H9 (cell line): ENCODE results near the gene NUDT14. TPM values are rescaled to one million over a fixed set of nuclear protein-coding genes. Genes with fewer than 3 reads are reported as not detected.

ENCODE experiments used
- DNase-seq: peaks from one replicate; pipeline ENCODE4 v3.0.0-alpha.2; 2017
- H2AFZ ChIP-seq: one replicate; pipeline ENCODE4 v1.6.1; 2013; ENCODE audit warnings: mild to moderate bottlenecking, low read length, control low read depth, moderate library complexity
- H2AK5ac ChIP-seq: 2 replicates; pipeline ENCODE4 v1.6.1; 2013; ENCODE audit warnings: low read length, control low read depth, mixed read lengths; ENCODE audit not compliant: insufficient read length
- H2BK120ac ChIP-seq: one replicate; pipeline ENCODE4 v1.6.1; 2013; ENCODE audit warnings: low read depth, mild to moderate bottlenecking, low read length, control low read depth, inconsistent platforms; ENCODE audit not compliant: poor library complexity, severe bottlenecking
- H2BK12ac ChIP-seq: 2 replicates; pipeline ENCODE4 v1.6.1; 2013; ENCODE audit warnings: low read length, control low read depth, mixed read lengths, low read depth; ENCODE audit not compliant: insufficient read length
- H2BK15ac ChIP-seq: 2 replicates; pipeline ENCODE4 v1.6.1; 2013; ENCODE audit warnings: low read depth, low read length, control low read depth
- H2BK20ac ChIP-seq: one replicate; pipeline ENCODE4 v1.6.1; 2013; ENCODE audit warnings: low read depth, mild to moderate bottlenecking, low read length, control low read depth, inconsistent platforms; ENCODE audit not compliant: poor library complexity, severe bottlenecking
- H2BK5ac ChIP-seq: 2 replicates; pipeline ENCODE4 v1.6.1; 2013; ENCODE audit warnings: low read length, control low read depth, mixed read lengths; ENCODE audit not compliant: insufficient read length
- H3K14ac ChIP-seq: 2 replicates; pipeline ENCODE4 v1.6.1; 2013; ENCODE audit warnings: low read length, control low read depth; ENCODE audit not compliant: insufficient read depth
- H3K18ac ChIP-seq: 2 replicates; pipeline ENCODE4 v1.6.1; 2013; ENCODE audit warnings: low read depth, mild to moderate bottlenecking, mixed read lengths, low read length, control low read depth; ENCODE audit not compliant: insufficient read length
- H3K23ac ChIP-seq: 2 replicates; pipeline ENCODE4 v1.6.1; 2013; ENCODE audit warnings: low read length, control low read depth, mixed read lengths, low read depth; ENCODE audit not compliant: insufficient read length
- H3K23me2 ChIP-seq: 2 replicates; pipeline ENCODE4 v1.6.1; 2013; ENCODE audit warnings: low read depth, mild to moderate bottlenecking, mixed read lengths, low read length, control low read depth; ENCODE audit not compliant: insufficient read length, poor library complexity, severe bottlenecking
- H3K27ac ChIP-seq: 2 replicates; pipeline ENCODE4 v1.5.1; 2013; ENCODE audit warnings: low read length, control low read depth, mixed read lengths, low read depth; ENCODE audit not compliant: insufficient read length
- H3K27me3 ChIP-seq: 2 replicates; pipeline ENCODE4 v1.6.1; 2013; ENCODE audit warnings: low read length, control low read depth, inconsistent platforms; ENCODE audit not compliant: insufficient read depth
- H3K4ac ChIP-seq: 2 replicates; pipeline ENCODE4 v1.6.1; 2013; ENCODE audit warnings: low read depth, mild to moderate bottlenecking, control low read depth, inconsistent platforms, low read length, moderate library complexity
- H3K4me1 ChIP-seq: 2 replicates; pipeline ENCODE4 v1.6.1; 2013; ENCODE audit warnings: low read length, control low read depth, inconsistent platforms; ENCODE audit not compliant: insufficient read depth
- H3K4me2 ChIP-seq: 2 replicates; pipeline ENCODE4 v1.6.1; 2013; ENCODE audit warnings: low read length, control low read depth, mixed read lengths; ENCODE audit not compliant: insufficient read length, insufficient read depth
- H3K56ac ChIP-seq: 2 replicates; pipeline ENCODE4 v1.6.1; 2013; ENCODE audit warnings: low read depth, mild to moderate bottlenecking, mixed read lengths, low read length, control low read depth; ENCODE audit not compliant: insufficient read length
- H3K79me1 ChIP-seq: 2 replicates; pipeline ENCODE4 v1.6.1; 2013; ENCODE audit warnings: low read depth, mild to moderate bottlenecking, moderate library complexity, low read length, control low read depth, inconsistent platforms; ENCODE audit not compliant: insufficient read depth, poor library complexity, severe bottlenecking
- H3K79me2 ChIP-seq: 2 replicates; pipeline ENCODE4 v1.6.1; 2013; ENCODE audit warnings: low read length, control low read depth, inconsistent platforms; ENCODE audit not compliant: insufficient read depth
- H3K9ac ChIP-seq: 2 replicates; pipeline ENCODE4 v1.6.1; 2013; ENCODE audit warnings: low read length, control low read depth, mixed read lengths; ENCODE audit not compliant: insufficient read length; ENCODE audit errors: extremely low read depth
- H3K9me3 ChIP-seq: one replicate; pipeline ENCODE4 v1.6.1; 2013; ENCODE audit warnings: low read depth, low read length, inconsistent platforms; ENCODE audit not compliant: control insufficient read depth
- H3T11ph ChIP-seq: one replicate; pipeline ENCODE4 v1.6.1; 2013; ENCODE audit warnings: mild to moderate bottlenecking, low read length, control low read depth, inconsistent platforms
- H4K20me1 ChIP-seq: one replicate; pipeline ENCODE4 v1.6.1; 2013; ENCODE audit not compliant: control insufficient read depth, insufficient read length, insufficient read depth
- H4K5ac ChIP-seq: 2 replicates; pipeline ENCODE4 v1.6.1; 2013; ENCODE audit warnings: low read depth, mild to moderate bottlenecking, mixed read lengths, low read length, control low read depth; ENCODE audit not compliant: insufficient read length
- H4K8ac ChIP-seq: replicated peaks from 2 replicates; pipeline ENCODE4 v1.6.1; 2013; ENCODE audit warnings: low read length, control low read depth, mixed read lengths, low read depth; ENCODE audit not compliant: insufficient read length
- H4K91ac ChIP-seq: 2 replicates; pipeline ENCODE4 v1.6.1; 2013; ENCODE audit warnings: low read depth, mild to moderate bottlenecking, moderate library complexity, mixed read lengths, low read length, control low read depth; ENCODE audit not compliant: insufficient read length
- H3K27ac Mint-ChIP-seq, 3 experiments: 2 replicates in 2 of 3; 3 replicates in 1 of 3; pipeline ENCODE4 v1.8.0; 2020 to 2021; ENCODE audit warnings: mixed read lengths in 3 of 3, mild to moderate bottlenecking in 1 of 3, moderate library complexity in 1 of 3
- H3K27me3 Mint-ChIP-seq: 2 replicates; pipeline ENCODE4 v1.8.0; 2021; ENCODE audit warnings: low read depth, mild to moderate bottlenecking, moderate library complexity, mixed read lengths
- H3K36me3 Mint-ChIP-seq, 3 experiments: 2 replicates in 2 of 3; 3 replicates in 1 of 3; pipeline ENCODE4 v1.8.0; 2020 to 2021; ENCODE audit warnings: low read depth in 3 of 3, mixed read lengths in 3 of 3; ENCODE audit not compliant: insufficient read depth in 1 of 3
- H3K4me1 Mint-ChIP-seq, 2 experiments: 2 replicates each; pipeline ENCODE4 v1.8.0; 2020; ENCODE audit warnings: mixed read lengths in 2 of 2
- H3K4me3 Mint-ChIP-seq, 2 experiments: 2 replicates in 1 of 2; 3 replicates in 1 of 2; pipeline ENCODE4 v1.8.0; 2020 to 2021; ENCODE audit warnings: mild to moderate bottlenecking in 2 of 2, mixed read lengths in 2 of 2, moderate library complexity in 1 of 2
- H3K9me3 Mint-ChIP-seq, 2 experiments: 2 replicates in 1 of 2; 3 replicates in 1 of 2; pipeline ENCODE4 v1.8.0; 2020; ENCODE audit warnings: mild to moderate bottlenecking in 2 of 2, mixed read lengths in 2 of 2, moderate library complexity in 1 of 2
- CTCF ChIP-seq: fragments of 200-600 bp; sonication (generic); conservative IDR thresholded peaks from 3 replicates; pipeline ENCODE4 v1.8.0; 2021; ENCODE audit warnings: antibody characterized with exemption, mild to moderate bottlenecking
- WGBS: extraction: QIAGEN DNeasy Blood & Tissue Kit; methylation state at CpG from one replicate; pipeline ENCODE4 v1.1.7; 2013; ENCODE audit warnings: missing lambda C conversion rate, low lambda C conversion rate, mixed read lengths; ENCODE audit not compliant: insufficient read length; ENCODE audit errors: extremely low coverage; 5-methylcytosine and 5-hydroxymethylcytosine counted together
- total RNA-seq: library from RNA; stranded (reverse); gene quantifications from 2 replicates; pipeline ENCODE4 v1.2.1, GENCODE V29; 2021

NUDT14 gene
- total RNA-seq, 1 experiment from 2014 or later, result 41.1 TPM

- H3K9me3 Mint-ChIP-seq, result no peaks in the 10 kb centered on the region
- DNase-seq, result no peak
- Histone ChIP-seq H3K27ac (no peak overlapping the region), H2BK15ac (no peak overlapping the region), H2AK5ac (no peak overlapping the region), H3K27me3 (no peaks in the 10 kb centered on the region), H2AFZ (no peak overlapping the region), H3K23me2 (no peaks in the 10 kb centered on the region), H3K9me3 (no peaks in the 10 kb centered on the region), H3K79me2 (no peaks in the 10 kb centered on the region), H3K4ac (no peak overlapping the region), H2BK5ac (no peak overlapping the region), H3K23ac (no peak overlapping the region), H2BK12ac (no peak overlapping the region), H3K4me1 (no peaks in the 10 kb centered on the region), H4K20me1 (no peaks in the 10 kb centered on the region), H3K79me1 (no peaks in the 10 kb centered on the region), H3K56ac (no peak overlapping the region), H3K18ac (no peak overlapping the region), H3K9ac (no peak overlapping the region), H4K8ac (no peak overlapping the region), H3T11ph (no peak overlapping the region), H2BK120ac (no peak overlapping the region), H4K5ac (no peak overlapping the region), H3K14ac (no peak overlapping the region), H3K4me2 (no peak overlapping the region), H4K91ac (no peak overlapping the region), H2BK20ac (no peak overlapping the region)
- H3K27ac Mint-ChIP-seq, result no peak overlapping the region
- H3K4me3 Mint-ChIP-seq, result no peak overlapping the region
- TF ChIP-seq CTCF, result no peak
- peaks cover 2 to 18% of the 10 kb centered on the region in 2 experiments; a peak in 3 of 4 replicates for H3K4me1 Mint-ChIP-seq
- H3K36me3 Mint-ChIP-seq, result no peaks in the 10 kb centered on the region
- WGBS, result no CpG with 5 or more reads among the region's 26 CpGs
- H3K27me3 Mint-ChIP-seq, result peaks cover 1% of the 10 kb centered on the region; the same call in 1 of the 2 replicates
Observed at GRCh38 chr14:105153739-105154475, 27.2 kb downstream of the NUDT14 start.
